ENCODE data around the gene LUZP2.

LUZP2 gene

DNA sequence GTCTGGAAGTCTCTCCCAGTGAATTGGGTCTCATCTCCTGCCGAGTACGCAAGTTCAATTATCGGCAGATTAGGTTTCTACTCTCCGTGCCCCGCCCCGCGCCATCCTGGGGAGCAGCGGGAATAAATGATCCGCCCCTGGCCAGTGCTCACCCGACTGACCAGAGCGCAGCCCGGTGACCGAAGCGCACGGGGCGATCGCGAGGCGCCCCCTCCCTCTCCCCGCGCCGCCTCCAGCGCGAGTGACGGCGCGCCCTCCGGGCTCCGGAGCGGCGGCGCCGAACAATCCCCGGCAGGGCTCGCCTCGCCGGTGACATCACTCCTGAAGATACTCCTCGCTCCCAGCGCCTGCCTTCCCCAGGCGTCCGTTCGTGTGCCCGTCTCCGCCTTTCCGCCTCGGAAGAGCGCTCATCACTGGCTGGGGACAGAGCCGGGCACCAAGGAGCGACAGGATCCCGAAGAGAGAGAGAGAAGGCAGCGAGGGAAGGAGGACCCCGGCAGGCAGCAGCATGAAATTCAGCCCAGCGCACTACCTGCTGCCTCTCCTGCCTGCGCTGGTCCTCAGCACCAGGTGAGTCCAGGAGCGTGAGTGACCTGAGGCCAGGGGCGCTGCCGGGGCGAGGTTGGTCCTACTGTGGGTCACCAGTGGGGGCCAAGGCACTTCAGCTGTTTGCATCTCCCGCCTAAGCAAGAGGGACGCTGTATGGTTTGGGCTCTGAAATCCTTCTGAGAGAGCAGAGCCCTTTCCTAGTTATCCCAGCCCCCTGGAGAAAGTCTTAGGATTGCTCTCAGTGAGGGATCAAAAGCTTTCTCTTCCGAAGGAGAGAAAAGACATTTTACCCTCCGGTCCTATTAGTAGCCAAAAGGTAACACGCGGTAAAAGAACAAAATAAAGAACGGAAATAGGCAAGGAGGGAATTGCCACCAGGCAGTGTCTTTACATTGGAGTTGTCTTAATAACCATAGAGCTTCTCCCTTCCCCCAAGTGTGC, at the start of gene LUZP2:
Gene LUZP2 (plus strand): TSS at position 318 of the 990 bp plus-strand sequence.
- DNase-seq = peak; percentile 61

DNA sequence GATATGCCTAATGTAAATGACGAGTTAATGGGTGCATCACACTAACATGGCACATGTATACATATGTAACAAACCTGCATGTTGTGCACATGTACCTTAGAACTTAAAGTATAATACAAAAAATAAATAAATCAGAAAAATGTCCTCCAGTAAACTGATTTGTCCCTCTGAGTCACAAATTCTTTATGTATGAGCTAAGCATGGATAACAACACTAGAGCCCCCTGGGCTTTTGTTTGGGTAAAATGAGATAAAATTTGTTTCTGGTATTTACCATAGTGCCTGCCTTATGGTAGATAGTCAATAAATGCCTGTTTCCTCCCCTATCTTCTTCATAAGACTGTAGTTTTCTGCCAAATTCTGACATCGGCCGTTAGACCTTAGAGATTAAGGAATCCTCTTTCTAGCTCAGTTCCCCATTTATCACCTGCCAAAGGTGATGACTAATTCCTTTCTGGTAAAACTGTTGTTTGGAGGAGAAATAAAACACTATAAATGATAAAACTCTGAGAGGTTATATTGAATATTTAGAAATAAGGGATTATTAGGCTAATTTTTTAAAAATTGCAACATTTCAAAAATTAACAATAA, 43.6 kb upstream of the LUZP2 start:
- DNase-seq = no peak

DNA sequence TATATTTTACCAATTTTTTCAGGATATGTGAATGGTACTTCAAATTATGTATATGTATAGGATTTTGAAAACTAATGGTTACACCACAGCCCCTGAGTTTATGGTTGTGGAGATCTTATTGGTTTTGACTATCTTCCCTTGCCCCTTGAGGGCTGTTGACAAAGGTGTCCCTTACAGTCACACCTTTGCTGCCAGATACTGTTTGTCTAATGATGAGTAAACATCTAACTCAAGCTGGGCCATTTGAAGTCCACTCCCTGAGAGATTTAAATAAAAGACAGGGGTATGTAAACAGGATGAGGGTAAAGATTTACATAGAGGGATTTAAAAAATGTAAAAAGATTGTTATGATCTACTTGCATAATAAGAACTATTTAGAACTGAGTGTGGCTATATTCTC, 38.9 kb upstream of the LUZP2 start:
- no peak for DNase-seq

DNA sequence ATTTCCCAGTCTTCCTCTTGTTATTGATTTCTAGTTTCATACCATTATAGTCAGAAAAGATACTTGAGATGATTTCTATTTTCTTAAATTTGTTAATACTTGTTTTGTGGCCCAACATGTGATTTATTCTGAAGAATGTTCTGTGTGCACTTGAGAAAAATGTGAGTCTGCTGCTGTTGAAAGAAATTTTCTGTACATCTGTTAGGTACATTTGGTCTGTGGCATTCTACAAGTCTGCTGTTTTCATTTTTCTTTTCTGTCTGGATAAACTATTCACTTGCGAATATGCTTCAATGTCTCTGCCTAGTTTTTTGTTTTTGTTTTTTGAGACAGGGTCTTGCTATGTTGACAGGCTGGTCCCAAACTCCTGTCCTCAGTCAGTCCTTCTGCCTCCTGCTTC, 26.4 kb upstream of the LUZP2 start:
- no peak for DNase-seq

DNA sequence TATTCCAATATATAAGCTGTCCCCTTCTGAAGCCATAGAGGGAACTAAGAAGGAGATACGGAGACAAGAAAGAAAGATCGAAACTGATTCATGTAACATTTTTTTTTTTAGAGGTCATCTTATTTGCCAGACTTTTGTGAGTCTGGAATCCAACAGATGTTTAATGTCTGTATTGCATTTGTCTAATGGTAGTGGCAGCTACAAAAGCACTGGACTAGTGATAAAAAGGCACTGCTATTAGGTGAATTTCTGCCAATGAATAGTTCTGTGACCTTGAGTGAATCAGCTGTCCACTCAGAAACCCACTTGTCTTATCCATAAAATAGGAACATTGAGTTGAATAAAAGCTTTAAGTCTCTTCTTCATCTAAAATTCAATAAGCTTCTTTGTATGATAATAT, 25.8 kb upstream of the LUZP2 start:
- DNase-seq = no peak

DNA sequence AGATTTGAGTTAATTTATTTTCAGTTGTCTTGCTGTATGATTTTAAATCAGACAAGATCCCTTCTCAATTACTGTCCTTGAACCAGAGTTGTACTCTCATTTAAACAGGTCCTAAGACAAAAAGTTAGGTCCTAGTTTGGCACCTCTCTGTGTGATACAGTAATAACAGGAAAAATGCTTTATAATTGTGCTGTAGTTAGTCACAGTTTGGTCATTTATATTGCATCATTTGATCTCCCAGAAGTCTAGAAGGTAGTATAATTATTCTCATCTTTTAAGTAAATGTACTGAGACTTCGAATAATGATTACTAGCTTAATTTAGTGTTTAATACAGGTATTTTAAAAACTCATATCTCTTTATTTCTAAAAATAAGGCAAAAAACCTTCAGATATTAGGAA, 18.1 kb upstream of the LUZP2 start:
- no peak for DNase-seq

DNA sequence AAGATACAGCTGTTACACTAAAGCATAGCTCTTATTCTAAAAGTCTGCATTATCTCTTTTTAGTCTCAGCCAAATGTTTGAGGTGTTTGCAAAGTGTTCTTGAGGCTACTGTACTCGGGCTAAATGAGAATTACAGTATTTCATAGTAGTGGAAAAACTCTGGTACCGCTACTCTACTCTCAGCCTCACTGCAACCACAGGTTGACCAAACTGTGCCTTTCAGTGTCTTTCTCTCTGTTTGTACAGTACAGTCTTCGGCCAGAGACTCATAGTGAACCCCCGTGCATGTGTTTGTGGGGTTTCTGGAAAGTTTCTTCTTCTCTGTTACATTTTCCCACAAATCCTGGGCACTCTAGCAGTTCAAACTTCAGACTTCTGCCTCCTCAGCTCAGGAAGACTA, 7.4 kb upstream of the LUZP2 start:
- DNase-seq = no peak

DNA sequence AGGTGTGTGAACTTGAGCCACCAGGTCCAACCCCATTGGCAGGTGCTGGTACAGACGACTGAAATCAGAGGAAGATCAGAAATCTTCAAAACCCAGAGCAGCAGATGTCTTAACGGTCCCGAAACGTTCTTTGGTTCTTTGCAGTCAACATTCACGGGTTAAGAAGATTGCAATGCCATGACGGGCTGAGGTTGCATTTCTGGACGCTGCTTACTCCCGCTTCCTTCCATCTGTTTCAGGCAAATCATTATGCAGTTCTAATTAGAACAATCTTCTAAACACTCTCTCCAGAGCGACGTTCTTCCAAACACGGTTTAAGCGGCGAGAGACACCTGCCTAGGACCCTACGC, 492 bp upstream of the LUZP2 start:
- no peak for DNase-seq

DNA sequence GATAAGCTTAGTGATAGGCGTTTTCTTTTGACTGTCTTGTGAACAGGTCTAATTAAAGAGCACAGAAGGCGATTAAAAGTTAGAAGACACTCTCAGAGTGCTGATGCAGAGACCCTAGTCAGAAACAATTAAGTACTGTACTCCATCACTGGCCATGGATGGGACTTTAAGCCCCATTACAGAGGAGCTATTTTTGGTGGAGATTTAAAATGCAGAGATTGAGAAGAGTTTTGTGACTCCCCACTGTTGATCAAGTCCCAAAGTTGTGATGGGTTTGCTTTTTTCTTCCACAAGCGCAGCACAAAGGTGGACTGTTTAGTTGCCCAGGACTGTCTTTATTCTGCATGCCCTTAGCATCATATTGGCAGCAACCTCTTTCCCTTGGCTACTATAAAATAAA, 978 bp downstream of the LUZP2 start:
- DNase-seq = no peak

DNA sequence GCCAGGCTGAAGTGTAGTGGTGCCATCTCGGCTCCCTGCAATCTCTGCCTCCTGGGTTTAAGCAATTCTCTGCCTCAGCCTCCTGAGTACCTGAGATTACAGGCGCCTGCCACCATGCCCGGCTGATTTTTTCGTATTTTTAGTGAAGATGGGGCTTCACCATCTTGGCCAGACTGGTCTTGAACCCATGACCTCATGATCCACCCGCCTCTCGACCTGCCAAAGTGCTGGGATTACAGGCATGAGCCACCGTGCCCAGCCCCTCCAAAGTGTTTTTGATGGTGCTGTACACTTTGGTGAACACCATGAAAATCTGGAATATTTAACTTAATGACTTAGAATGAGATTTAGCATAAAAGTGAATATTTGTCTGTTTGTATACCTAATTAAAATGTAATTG, 5.6 kb downstream of the LUZP2 start:
- DNase-seq = no peak

DNA sequence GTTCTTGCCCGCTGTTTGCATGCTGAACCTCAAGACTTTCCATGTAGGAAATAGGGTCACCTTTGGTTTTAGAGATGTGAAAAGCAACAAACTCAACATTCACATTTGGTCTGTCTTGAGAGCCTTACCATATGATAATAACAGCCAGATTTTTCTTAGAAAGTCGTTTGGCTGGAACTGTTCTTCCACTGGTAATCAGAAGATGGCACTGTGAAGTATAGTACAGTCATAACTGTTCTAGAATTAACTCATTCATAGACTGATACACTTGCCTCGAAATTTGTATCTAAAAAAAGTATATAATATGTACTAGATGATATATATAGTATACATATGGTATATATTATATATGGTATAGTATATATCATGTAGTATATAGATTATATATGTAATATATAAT, 12.3 kb downstream of the LUZP2 start:
- DNase-seq = no peak

DNA sequence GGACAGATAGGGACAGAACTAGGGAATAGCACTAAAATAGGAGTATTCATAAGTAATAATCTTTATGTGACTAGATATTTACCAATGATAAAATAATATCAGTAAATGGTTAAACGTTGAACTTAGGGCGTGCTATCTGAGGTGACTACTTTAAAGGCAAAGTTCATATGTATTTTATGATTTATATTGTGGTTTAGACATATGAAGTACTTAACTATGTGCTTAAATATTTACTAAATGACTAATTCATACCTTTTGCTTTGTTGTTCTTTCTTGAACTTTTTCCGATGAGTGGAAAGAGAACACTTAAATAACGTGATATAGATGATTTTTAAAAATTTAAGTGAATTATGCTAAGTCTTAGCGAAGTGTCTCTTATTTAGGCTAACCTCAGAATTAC, 14.7 kb downstream of the LUZP2 start:
- no peak for DNase-seq

DNA sequence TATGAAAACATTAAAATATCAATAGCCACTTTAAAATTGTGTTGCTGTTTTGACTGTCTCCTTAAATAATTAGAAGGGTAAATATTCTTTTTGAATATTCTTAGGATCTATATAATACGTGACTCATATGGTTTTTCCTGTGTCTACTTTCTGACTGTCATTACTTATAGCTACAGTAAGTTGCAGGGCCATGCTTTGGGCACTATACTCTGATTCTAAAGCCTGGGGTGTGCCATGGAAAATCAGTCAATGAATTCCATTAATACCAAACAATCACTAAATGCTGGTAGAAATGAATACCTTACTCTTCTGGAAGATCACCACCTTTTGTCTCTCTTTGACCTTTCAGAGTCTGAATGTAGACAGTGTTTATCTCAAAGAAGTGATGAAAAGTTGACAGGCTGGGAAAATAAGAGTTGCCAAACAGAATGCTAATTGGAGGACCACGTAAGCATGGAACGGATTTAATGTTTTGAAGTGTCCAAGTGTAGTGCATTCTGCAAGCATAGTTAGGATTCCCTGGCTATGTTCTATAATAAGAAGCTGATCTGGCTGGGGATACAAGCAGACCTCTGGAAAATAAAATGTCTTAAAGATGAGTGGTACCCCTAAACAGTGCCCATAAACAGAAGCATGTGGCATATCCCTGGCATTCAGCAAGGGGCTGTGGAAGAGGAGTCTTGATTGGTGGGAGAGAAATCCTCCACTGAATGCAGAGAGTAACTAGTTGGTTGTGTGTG, 16.8 kb downstream of the LUZP2 start:
- no peak for DNase-seq

DNA sequence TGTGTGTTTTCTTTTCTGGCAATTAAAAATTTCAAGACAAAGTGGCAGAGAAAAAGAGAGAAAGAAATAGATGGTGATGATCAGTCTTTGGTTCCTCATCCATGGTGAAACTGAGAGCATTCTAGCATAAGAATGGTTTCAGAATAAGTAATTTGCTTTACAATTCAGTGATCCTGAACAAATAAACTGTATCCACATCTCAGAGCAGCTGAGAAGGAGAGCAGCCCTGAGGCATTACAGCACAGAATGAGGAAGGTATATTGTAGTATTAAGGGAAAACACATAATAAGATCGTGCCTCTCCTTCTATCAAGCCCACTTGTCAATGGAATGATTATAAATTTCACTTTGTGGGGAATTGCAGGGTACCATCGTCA, 17.4 kb downstream of the LUZP2 start:
- DNase-seq = no peak

DNA sequence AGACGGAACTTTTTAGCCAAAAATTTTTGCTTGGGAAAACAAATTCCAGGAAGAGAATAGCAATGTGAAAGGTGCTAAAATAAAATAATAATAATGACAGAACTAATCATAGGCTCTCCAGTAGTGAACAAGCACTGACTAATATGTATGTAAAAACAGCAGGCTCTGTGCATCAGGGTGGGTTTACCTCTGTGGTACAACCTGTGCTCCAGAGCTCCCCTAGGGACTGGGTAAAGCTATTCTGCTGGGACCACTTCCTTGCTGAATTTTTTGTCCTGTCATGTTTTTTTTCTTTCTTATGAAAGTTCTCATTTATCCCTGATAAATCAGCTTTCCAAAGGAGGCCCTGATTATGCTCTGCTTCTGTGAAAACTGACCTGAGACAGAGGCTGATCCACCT, 18.8 kb downstream of the LUZP2 start:
- DNase-seq = no peak

DNA sequence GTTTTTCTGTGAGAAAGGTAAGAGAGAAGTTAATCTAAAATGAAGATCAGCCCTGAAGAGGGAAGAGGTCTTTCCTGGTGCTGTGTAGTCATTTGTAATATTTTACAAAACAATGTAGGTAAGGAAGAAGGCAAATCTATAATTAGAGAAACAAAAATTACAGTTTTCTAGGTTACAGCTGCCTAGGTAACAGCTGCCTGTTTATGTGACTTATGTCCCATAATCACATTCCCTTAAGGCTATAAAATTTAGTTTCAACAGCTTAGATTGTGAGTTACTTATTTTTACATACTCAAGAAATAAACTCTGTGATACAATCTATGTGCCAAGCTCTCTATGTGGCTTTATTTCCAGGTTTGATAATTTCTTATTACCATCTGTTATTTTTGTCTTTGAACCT, 19.8 kb downstream of the LUZP2 start:
- DNase-seq = no peak

DNA sequence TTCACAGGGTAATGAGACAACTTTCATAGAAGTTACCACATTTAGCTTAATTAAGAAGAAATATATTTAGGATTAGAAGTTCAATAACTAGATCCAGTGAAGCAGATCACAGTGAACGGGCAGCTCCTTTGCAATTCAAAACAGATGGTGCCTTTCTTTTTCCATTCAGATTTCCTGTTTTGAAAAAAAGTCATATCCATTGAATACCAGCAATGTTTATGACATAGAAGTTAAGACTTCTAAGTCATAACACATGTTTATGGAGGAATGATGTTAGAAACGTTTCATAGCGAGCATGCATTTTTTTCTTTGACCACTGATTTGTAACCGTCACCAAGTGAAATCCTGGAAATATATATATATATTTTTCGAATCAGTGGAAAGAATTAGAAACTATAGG, 24.7 kb downstream of the LUZP2 start:
- no peak for DNase-seq

DNA sequence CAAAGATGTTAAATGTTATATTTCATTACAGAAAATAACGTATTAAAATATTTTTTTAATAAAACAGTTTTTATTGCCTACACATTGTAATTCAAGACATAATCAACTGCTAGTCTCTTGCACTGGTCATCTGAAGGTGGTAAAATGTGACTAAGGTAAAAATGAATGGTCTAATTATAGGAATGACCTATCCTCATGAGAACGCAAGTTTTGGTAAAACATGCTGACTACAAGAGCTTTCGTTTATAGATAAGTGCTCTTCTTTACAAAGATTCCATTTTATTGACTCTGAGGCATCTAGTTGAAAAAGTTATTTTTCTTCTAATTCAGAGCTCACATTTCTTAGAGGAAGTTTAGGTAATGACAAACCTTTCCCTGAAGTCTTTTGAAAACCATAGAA, 27.3 kb downstream of the LUZP2 start:
- no peak for DNase-seq

DNA sequence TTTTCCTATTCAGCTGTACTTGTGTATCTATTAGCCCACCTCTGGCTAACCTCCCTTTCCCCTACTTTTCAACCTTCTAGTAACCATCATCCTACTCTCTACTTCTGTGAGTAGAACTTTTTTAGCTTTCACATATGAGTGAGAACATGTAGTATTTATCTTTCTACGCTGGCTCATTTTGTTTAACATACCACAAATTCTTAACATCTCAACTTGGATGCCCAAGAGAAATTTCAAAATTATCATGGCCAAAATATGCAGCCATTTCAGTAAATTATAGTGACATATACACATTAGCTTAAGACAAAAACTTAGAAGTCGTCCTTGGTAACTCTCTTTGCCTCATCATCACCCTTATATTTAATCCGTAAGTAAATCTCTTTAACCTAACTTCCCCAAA, 34.7 kb downstream of the LUZP2 start:
- DNase-seq = no peak

DNA sequence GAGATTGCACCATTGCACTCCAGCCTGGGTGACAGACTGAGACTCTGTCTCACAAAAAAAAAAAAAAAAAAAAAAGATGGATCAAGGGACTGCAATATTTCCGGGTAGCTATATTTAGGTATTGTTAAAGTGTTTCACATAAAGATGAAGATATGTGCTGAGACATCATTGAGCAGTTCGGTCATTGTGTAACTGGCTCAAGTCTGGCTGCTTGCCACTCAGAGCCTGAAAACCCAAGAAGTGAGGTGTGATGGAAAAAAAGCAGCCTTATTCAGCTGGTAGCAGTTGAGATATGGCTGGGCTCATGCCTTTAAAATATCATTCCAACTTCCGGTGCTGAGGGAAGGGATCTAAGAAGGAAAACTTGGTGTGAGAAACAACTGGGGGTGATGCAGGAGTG, 46.9 kb downstream of the LUZP2 start:
- no peak for DNase-seq

DNA sequence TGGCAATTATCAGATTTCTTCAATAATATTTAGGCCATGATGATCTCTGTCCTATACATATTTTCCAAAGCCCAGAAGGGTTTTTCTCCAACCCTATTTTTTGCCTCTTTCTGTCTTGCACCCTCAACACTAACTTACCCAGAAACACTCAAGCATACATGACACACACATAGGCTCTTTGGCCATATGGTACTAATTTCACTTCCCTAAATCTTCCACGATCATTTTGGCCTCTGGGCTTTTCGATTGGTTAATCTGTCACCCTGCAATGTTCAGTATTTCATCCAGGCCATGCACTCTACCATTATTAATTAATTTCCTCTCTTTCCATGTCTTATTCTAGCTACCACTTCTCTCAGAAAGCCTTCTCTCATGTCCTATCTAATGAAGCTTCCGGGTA, 59.8 kb downstream of the LUZP2 start:
- DNase-seq = no peak

DNA sequence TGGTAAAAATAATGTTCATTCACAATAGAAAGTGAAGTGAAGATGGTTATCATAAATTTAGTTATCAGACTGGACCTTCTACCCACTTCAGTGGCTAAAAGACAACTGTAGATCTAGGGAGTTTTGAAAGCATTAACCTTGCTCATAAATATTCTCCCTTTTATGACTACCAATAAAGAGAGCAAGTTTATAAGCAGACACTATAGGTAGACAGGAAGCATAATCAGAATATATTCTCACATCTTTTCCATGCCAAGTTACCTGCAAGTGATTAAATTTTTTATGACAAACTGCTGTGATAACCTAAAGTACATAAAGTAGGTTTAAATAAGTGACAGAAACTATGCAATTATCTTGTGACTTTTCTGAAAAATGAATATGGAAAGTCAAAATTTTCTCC, 62.5 kb downstream of the LUZP2 start:
- no peak for DNase-seq

DNA sequence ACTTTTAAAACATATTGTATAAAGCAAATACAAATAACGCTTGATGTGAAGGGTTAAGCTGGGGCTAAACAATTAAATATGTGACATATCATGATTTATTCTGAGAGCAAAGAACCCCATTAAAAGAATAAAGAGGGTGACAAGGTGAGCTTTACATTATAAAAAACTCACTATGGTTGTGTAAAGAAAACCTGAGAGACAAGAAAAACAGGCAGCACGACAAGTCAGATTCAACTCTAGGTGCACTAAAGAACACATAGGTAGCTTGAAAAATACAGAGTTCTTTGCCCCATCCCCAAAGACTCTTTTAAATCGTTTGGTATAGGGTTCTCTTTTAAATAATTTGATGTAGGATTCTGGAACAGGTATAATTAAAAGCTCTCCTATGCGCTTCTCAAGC, 63.5 kb downstream of the LUZP2 start:
- no peak for DNase-seq

DNA sequence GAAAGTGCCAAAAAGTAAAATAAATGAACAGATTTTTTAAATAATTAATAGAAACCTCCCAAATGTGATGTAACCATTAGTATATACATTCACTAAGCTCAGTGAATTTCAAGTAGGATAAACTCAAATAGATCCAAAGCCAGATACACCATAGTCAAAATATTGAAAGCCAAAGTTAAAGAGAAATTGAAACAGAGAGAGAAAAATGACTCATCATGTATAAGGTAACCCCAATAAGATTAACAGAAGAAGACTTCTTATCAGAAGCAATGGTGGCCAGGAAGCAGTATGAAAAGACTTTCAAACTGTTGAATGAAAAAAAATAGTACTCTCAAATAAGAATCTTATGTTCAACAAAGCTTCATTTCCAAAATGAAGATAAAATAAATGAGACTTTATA, 70.5 kb downstream of the LUZP2 start:
- DNase-seq = no peak
